HepG2 (cell line): ENCODE results near the gene TRPM5.

Experiments
- CTCF ChIP-seq: sonication (generic); formaldehyde crosslinking; IDR thresholded peaks from 2 replicates; pipeline ENCODE4 v1.5.0; 2020; ENCODE audit warnings: mild to moderate bottlenecking, missing genetic modification reagents, moderate library complexity
- E2F1 ChIP-seq: sonication (generic); formaldehyde crosslinking; IDR thresholded peaks from 2 replicates; pipeline ENCODE4 v1.5.0; 2020; ENCODE audit warnings: missing genetic modification reagents
- EZH2 ChIP-seq: conservative IDR thresholded peaks from 2 replicates; pipeline ENCODE4 v1.6.1; 2012; ENCODE audit warnings: mild to moderate bottlenecking, low read depth, low read length, moderate library complexity
- GABPA ChIP-seq, 2 experiments: IDR thresholded peaks; 2 replicates each; pipeline ENCODE4 v1.6.1; 2011 to 2016; ENCODE audit warnings: low read depth in 2 of 2, low read length in 1 of 2, missing biosample characterization in 1 of 2, missing genetic modification characterization in 1 of 2
- GLI4 ChIP-seq: sonication (generic); formaldehyde crosslinking; IDR thresholded peaks from 2 replicates; pipeline ENCODE4 v1.5.1; 2020; ENCODE audit warnings: missing genetic modification reagents, mild to moderate bottlenecking, moderate library complexity, borderline replicate concordance
- HNF1A ChIP-seq, 2 experiments: sonication (generic) in 1 of 2; formaldehyde crosslinking in 1 of 2; IDR thresholded peaks; 2 replicates each; pipeline versions ENCODE4 v1.4.0 to v1.6.1; 2016 to 2020; ENCODE audit warnings: borderline replicate concordance in 1 of 2, low read depth in 1 of 2, mild to moderate bottlenecking in 1 of 2, missing genetic modification reagents in 1 of 2
- NR2F2 ChIP-seq: IDR thresholded peaks from 2 replicates; pipeline ENCODE4 v1.6.1; 2012; ENCODE audit warnings: low read depth, inconsistent platforms, borderline replicate concordance
- ONECUT2 ChIP-seq: sonication (generic); formaldehyde crosslinking; IDR thresholded peaks from 2 replicates; pipeline ENCODE4 v1.4.0; 2020; ENCODE audit warnings: missing genetic modification reagents
- ZBTB20 ChIP-seq: sonication (generic); formaldehyde crosslinking; IDR thresholded peaks from 2 replicates; pipeline ENCODE4 v1.8.1; 2023; ENCODE audit warnings: missing genetic modification reagents, low read depth, mild to moderate bottlenecking, borderline replicate concordance
- ZBTB42 ChIP-seq: sonication (generic); formaldehyde crosslinking; IDR thresholded peaks from 2 replicates; pipeline ENCODE4 v1.5.0; 2020; ENCODE audit warnings: mild to moderate bottlenecking, missing genetic modification reagents
- ZMAT3 ChIP-seq: sonication (generic); formaldehyde crosslinking; conservative IDR thresholded peaks from 2 replicates; pipeline ENCODE4 v1.7.0; 2021; ENCODE audit warnings: missing genetic modification reagents
- ZNF30 ChIP-seq: sonication (generic); formaldehyde crosslinking; IDR thresholded peaks from 2 replicates; pipeline ENCODE4 v1.5.0; 2020; ENCODE audit warnings: mild to moderate bottlenecking, missing genetic modification reagents
- ZNF639 ChIP-seq: conservative IDR thresholded peaks from 2 replicates; pipeline ENCODE4 v1.6.1; 2018; ENCODE audit warnings: missing genetic modification reagents
- ZNF839 ChIP-seq: sonication (generic); formaldehyde crosslinking; IDR thresholded peaks from 2 replicates; pipeline ENCODE4 v1.4.0; 2020; ENCODE audit warnings: missing genetic modification reagents, mild to moderate bottlenecking, borderline replicate concordance

- TF ChIP-seq GABPA (IDR thresholded peaks at IDR 0.05; ENCODE audit: low read depth, low read length) (no peak), GABPA (CRISPR knock-in tag; IDR thresholded peaks at IDR 0.05; ENCODE audit: low read depth) (no peak), ZNF639 (CRISPR knock-in tag) (no peak), ZBTB42 (CRISPR knock-in tag) (no peak), EZH2 (no peak), HNF1A (IDR thresholded peaks at IDR 0.05; ENCODE audit: low read depth) (no peak), HNF1A (CRISPR knock-in tag; IDR thresholded peaks at IDR 0.05; ENCODE audit: borderline replicate concordance) (no peak), NR2F2 (no peak), ZNF839 (no peak), ONECUT2 (CRISPR knock-in tag) (no peak), ZBTB20 (no peak), ZNF30 (CRISPR knock-in tag) (no peak), GLI4 (CRISPR knock-in tag) (no peak), E2F1 (CRISPR knock-in tag) (no peak), CTCF (CRISPR knock-in tag) (no peak), ZMAT3 (CRISPR knock-in tag) (no peak)
Observed at GRCh38 chr11:2409126-2409525, 35.2 kb downstream of the TRPM5 start.
